ENCODE measurements around the gene CCDC87.

DNA sequence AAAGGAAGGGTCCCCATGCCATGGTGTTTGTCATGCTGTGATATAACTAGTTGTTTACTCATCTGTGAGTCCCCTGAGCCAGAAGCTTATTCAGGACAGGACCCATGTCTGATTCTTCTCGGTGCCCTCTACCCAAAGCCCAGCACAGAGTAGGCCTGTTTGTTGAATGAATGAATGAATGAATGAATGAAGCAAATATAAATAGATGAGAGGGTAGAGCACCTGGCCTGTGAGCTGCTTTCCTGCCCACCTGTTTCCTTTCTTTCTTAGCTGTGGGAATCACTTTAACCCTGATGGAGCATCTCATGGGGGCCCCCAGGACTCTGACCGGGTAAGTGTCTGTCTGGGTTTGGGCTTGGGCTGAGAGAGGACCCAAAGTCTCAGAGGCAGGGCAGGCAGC is 7.4 kb upstream of the CCDC87 start:
- TF ChIP-seq, protein P1, sequence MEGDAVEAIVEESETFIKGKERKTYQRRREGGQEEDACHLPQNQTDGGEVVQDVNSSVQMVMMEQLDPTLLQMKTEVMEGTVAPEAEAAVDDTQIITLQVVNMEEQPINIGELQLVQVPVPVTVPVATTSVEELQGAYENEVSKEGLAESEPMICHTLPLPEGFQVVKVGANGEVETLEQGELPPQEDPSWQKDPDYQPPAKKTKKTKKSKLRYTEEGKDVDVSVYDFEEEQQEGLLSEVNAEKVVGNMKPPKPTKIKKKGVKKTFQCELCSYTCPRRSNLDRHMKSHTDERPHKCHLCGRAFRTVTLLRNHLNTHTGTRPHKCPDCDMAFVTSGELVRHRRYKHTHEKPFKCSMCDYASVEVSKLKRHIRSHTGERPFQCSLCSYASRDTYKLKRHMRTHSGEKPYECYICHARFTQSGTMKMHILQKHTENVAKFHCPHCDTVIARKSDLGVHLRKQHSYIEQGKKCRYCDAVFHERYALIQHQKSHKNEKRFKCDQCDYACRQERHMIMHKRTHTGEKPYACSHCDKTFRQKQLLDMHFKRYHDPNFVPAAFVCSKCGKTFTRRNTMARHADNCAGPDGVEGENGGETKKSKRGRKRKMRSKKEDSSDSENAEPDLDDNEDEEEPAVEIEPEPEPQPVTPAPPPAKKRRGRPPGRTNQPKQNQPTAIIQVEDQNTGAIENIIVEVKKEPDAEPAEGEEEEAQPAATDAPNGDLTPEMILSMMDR (IDR thresholded peaks at IDR 0.05), result no peak
- no peak for TF ChIP-seq POLR2A (IDR thresholded peaks at IDR 0.05)
